GM12864 (cell line): ENCODE data around the gene LSAMP.

Experiments
- DNase-seq: peaks from one replicate; pipeline ENCODE4 v3.0.0-alpha.2; 2011; ENCODE audit warnings: low read depth
- H3K4me3 ChIP-seq: 2 replicates; pipeline ENCODE4 v1.5.1; 2011; ENCODE audit warnings: mild to moderate bottlenecking, low read depth, low read length, control low read depth
- TF ChIP-seq, protein P1 (sequence below): IDR thresholded peaks from 2 replicates; pipeline ENCODE4 v1.5.1; 2011; ENCODE audit warnings: low read depth, mild to moderate bottlenecking, moderate library complexity, low read length, control low read depth, inconsistent platforms; ENCODE audit errors: missing control alignments

LSAMP gene

DNA sequence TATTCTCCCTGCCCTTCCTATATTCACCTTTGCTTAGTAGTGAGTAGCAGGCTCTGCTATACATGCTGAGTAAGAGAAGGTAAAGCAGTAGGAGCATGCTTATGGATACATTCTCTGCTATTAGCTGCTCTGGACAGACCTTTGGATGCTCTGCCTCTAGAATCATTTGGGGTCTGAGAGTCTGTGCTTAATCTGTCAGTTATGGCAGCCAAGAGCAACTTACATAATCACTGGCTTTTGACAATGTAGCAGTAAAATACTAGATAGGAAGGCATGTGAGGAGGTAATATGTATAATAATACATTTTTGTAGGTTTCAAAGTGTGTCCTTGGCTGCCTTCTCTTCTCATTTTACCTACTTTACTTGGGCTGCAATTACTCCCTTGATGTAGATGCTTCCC is 544.3 kb downstream of the LSAMP start:
- DNase-seq, result no peak
- TF ChIP-seq, protein P1, sequence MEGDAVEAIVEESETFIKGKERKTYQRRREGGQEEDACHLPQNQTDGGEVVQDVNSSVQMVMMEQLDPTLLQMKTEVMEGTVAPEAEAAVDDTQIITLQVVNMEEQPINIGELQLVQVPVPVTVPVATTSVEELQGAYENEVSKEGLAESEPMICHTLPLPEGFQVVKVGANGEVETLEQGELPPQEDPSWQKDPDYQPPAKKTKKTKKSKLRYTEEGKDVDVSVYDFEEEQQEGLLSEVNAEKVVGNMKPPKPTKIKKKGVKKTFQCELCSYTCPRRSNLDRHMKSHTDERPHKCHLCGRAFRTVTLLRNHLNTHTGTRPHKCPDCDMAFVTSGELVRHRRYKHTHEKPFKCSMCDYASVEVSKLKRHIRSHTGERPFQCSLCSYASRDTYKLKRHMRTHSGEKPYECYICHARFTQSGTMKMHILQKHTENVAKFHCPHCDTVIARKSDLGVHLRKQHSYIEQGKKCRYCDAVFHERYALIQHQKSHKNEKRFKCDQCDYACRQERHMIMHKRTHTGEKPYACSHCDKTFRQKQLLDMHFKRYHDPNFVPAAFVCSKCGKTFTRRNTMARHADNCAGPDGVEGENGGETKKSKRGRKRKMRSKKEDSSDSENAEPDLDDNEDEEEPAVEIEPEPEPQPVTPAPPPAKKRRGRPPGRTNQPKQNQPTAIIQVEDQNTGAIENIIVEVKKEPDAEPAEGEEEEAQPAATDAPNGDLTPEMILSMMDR, result no peak
- H3K4me3 ChIP-seq, result no peak overlapping the region

DNA sequence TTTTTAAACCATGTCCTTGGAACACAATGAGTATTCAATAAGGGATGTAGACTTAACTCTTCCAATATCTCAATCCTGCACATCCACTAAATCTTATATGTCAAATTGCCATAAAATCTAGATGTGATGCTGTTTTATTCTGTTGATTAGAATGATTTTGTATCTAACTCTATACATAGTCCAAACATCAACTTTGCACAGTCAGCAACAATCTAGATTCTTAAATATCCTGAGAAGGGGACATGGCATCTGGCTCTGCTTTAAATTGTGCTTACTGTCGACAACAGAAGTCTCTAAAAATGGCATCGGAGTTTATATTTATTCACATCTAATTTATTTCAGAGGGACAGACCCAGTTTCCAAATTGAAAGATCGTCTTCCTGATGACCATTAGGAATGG is 545.8 kb downstream of the LSAMP start:
- TF ChIP-seq, protein P1, result no peak
- H3K4me3 ChIP-seq, result no peak overlapping the region
- no peak for DNase-seq

DNA sequence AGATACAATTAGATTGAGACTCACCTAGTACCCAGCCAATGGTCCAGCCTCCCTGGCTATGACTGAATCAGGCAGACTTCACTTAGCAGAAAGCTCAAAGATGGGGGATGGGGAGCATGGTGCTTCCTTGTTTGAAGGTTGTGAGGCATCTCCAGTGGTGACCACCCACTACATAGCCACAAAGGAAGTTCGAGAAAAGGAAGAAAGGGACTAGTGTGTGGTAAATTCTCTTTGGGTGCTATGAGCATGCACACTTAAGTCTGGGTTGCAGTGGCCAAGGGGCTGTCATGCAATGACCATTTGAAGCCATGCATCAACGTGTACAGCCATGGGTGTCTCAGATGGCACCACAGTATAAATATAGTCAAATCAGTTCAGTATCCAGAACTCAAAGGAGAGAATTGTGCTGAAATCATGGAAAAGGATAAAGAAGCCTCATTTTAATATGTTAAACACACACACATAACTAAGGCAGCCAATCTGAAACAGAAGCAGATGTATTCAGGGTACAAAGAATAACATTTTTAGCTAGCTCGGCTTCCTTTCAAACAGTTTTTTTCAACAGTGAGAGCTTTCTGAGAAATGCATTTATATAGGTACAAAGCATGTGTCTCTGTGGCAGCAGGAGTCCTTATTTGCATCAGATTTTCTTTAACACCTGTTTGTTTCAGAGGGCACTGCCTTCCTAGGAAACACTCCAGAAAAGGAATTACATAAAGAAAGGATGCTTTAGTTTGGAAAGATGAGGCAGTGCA is 546.5 kb downstream of the LSAMP start:
- no peak for DNase-seq
- TF ChIP-seq, protein P1, result no peak
- no peak overlapping the region for H3K4me3 ChIP-seq

DNA sequence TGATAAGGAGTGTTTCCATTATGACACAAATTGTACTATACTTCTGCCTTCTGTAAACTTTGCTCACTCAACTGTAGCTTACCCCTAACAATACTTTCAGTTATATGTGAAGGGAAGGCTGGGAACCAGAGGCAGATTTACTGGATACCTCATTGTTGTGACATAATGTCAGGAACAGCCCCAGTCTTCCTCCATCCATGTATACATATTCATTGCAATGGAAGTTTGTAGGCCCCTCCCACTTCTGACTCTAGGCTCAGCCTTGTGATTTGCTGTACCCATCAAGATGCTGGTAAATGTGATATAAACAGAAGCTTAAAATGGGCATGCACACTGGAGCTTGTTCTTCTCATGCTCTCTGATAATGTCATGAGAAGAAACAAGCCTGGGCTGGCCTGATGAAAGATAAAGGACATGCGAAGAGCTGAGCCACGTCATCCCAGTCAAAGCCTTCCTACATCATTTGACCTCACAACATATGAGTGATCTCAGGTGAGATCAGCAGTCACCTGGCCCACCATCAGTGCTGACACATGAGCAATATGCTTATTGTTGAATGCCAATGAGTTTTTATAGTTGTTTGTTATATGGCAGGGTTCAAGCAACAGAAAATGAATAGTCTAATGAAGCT is 554.2 kb downstream of the LSAMP start:
- no peak for DNase-seq
- no peak overlapping the region for H3K4me3 ChIP-seq
- TF ChIP-seq, protein P1, result no peak

DNA sequence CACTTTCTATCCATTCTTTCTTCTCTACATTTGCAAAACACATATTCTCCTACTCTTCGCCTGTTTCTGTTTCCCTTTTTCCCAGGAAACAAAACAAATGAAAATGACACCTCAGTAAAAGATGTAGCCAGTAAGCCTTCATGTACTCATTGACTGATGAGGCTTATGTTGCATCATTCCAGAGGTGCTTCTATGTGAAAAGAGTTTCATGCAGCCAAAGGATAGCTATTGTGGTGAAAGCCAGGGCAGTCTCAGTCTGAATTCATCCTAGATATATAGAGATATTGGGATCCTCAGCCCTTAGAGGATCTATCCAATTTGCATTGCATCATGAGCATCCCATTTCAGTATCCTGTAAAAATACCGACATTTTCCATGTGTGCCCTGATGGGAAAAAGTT is 554.7 kb downstream of the LSAMP start:
- no peak for DNase-seq
- no peak overlapping the region for H3K4me3 ChIP-seq
- TF ChIP-seq, protein P1, result no peak

DNA sequence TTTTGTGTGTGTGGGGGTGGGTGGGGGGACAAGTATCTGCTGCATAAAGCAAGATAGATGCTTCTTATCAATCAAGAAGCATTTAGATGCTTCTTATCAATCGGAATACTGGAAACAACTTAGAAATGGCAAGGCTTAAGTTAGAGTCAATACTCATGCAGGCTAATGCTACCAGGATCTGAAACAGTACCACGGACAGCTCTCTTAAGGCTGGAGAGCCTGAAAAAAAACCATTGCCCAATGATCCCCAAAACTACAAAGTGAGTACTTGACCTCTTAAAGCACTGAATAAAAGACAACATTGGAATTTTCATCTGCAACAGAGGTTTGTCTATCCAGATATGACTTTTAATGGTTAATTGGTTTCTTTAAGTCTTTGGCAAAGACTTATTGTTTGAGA is 559.7 kb downstream of the LSAMP start:
- H3K4me3 ChIP-seq, result no peak overlapping the region
- TF ChIP-seq, protein P1, result no peak
- no peak for DNase-seq

DNA sequence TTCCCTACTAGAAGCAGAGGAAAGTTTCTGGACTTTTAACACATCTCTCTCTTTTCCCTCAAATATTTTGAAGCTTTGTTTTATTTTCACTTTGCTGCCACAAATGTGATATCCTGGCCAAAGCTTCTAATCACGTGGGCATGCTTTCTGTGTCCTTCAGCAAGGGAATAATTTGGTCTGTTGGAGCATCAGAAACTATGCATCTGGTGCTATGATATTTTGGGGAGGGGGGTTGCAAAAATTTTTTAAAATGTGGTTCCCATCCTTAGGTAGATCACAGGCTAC is 567.7 kb downstream of the LSAMP start:
- no peak for DNase-seq
- H3K4me3 ChIP-seq, result no peak overlapping the region
- TF ChIP-seq, protein P1, result no peak
